Keratinocyte (primary cell): Measurements from ENCODE around the gene HAND1.

Experiments used
- CTCF ChIP-seq, 3 experiments: IDR thresholded peaks in 1 of 3; conservative IDR thresholded peaks in 1 of 3; optimal IDR thresholded peaks in 1 of 3; 2 replicates in 2 of 3; 3 replicates in 1 of 3; pipeline versions ENCODE3 to v1.5.1; 2011; ENCODE audit warnings: low read length in 3 of 3, mild to moderate bottlenecking in 3 of 3, moderate library complexity in 2 of 3, control low read depth in 1 of 3, inconsistent platforms in 1 of 3; ENCODE audit not compliant: insufficient read depth in 2 of 3; ENCODE audit errors: extremely low read depth in 1 of 3
- EZH2 ChIP-seq: IDR thresholded peaks from one replicate; pipeline ENCODE4 v1.6.1; 2012; ENCODE audit warnings: inconsistent platforms, mild to moderate bottlenecking, low read length, moderate library complexity

- TF ChIP-seq CTCF (optimal IDR thresholded peaks at IDR 0.05 in 1 of 3, IDR thresholded peaks at IDR 0.05 in 1 of 3, conservative IDR thresholded peaks at IDR 0.05 in 1 of 3; ENCODE audit: extremely low read depth in 1 of 3, insufficient read depth in 2 of 3, low read length in 3 of 3) (no peak), EZH2 (no peak)
Observed at GRCh38 chr5:154464438-154464837, 13.6 kb downstream of the HAND1 start.
